ENCODE data around the gene SPRYD3. TPM values are rescaled to one million over a fixed set of nuclear protein-coding genes. Genes with fewer than 3 reads are reported as not detected.

The SPRYD3 gene
- total RNA-seq, 1 experiment from 2014 or later = 12.9 TPM

DNA sequence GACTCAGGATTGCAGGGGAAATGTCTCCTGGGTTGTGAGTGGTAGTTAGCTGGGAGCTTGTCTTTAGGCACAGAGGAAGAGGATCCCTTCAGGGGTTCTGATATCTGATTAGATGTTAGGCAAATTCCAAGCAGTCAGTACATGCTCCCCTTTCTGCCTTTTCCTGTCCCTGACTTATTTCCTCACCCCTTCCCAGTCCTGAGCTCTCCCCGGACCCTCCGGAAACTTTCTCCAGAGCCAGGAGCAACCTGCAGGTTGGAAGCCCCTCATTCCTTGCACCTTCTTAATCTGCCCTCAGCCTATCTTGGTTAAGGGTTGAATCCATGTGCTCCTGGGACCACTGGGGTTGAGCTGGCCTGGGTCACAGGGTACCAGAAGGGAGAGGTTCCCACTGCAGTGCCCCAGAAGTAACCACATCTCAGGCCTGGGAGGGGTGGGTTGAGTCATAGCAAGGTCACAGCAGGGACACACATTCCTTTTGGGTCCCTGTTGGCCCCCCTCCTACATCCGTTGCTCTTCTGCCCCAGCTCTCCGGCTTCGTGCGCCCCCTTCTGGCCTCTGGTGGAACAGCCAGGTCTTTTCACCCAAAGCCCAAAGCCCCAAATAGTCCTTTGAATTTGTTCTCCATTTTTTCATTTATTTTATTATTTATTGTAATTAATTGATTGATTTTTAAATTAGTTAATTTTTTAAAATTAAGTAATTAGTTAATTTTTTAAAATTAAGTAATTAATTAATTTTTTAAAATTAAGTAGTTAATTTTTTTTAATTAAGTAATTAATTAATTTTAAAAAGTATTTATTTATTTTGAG is 20.1 kb upstream of the SPRYD3 start:
- intact Hi-C loops (cut with micrococcal nuclease; ENCODE audit: unreplicated experiment) = loop anchor here (2.0 kb wide), 1 partner anchor 32 kb away; no protein-coding TSS in a partner anchor
- DNase-seq = peak; percentile 87
- TF ChIP-seq, protein P1, sequence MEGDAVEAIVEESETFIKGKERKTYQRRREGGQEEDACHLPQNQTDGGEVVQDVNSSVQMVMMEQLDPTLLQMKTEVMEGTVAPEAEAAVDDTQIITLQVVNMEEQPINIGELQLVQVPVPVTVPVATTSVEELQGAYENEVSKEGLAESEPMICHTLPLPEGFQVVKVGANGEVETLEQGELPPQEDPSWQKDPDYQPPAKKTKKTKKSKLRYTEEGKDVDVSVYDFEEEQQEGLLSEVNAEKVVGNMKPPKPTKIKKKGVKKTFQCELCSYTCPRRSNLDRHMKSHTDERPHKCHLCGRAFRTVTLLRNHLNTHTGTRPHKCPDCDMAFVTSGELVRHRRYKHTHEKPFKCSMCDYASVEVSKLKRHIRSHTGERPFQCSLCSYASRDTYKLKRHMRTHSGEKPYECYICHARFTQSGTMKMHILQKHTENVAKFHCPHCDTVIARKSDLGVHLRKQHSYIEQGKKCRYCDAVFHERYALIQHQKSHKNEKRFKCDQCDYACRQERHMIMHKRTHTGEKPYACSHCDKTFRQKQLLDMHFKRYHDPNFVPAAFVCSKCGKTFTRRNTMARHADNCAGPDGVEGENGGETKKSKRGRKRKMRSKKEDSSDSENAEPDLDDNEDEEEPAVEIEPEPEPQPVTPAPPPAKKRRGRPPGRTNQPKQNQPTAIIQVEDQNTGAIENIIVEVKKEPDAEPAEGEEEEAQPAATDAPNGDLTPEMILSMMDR (IDR thresholded peaks at IDR 0.05; ENCODE audit: unreplicated experiment) = peak; percentile 80
- H3K36me3 Mint-ChIP-seq (ENCODE audit: insufficient read depth, unreplicated experiment) = peaks cover 31% of the 10 kb centered on the region
- no peaks in the 10 kb centered on the region for H3K9me3 Mint-ChIP-seq (ENCODE audit: low read depth, unreplicated experiment)
- no peaks in the 10 kb centered on the region for H3K27me3 Mint-ChIP-seq (ENCODE audit: unreplicated experiment)
- peak overlapping the region; percentile 84 for H3K27ac Mint-ChIP-seq (ENCODE audit: unreplicated experiment)
- CTCF ChIA-PET = interaction anchor here (0.6 to 4.2 kb wide), 7 partner anchors 19 to 196 kb away, joined by 3 to 39 read pairs (median 3); partner anchors contain the start of genes PFDN5 and SPRYD3
- H3K4me1 Mint-ChIP-seq (ENCODE audit: low read depth, unreplicated experiment) = peaks cover 31% of the 10 kb centered on the region
- no TSS peak for BruUV-seq (replicated peaks)
- H3K4me3 Mint-ChIP-seq (ENCODE audit: low read depth, unreplicated experiment) = peak overlapping the region; percentile 81

GRCh38 chr12:53098354-53098981 is 19.3 kb upstream of the SPRYD3 start:
- Mint-ChIP-seq H3K9me3 (ENCODE audit: low read depth, unreplicated experiment) (no peaks in the 10 kb centered on the region), H3K4me3 (ENCODE audit: low read depth, unreplicated experiment) (peak overlapping the region; percentile 81), H3K27me3 (ENCODE audit: unreplicated experiment) (no peaks in the 10 kb centered on the region), H3K4me1 (ENCODE audit: low read depth, unreplicated experiment) (peaks cover 35% of the 10 kb centered on the region), H3K36me3 (ENCODE audit: insufficient read depth, unreplicated experiment) (peaks cover 31% of the 10 kb centered on the region), H3K27ac (ENCODE audit: unreplicated experiment) (peak overlapping the region; percentile 84)
- peak; percentile 18 for DNase-seq
- intact Hi-C loops (cut with micrococcal nuclease; ENCODE audit: unreplicated experiment) = loop anchor here (2.0 kb wide), 1 partner anchor 32 kb away; no protein-coding TSS in a partner anchor
- no TSS peak for BruUV-seq (replicated peaks)
- TF ChIP-seq, protein P1 (IDR thresholded peaks at IDR 0.05; ENCODE audit: unreplicated experiment) = no peak
- CTCF ChIA-PET = interaction anchor here (0.6 to 4.2 kb wide), 5 partner anchors 20 to 197 kb away, joined by 3 to 39 read pairs (median 3); partner anchors contain the start of genes PFDN5 and SPRYD3

DNA sequence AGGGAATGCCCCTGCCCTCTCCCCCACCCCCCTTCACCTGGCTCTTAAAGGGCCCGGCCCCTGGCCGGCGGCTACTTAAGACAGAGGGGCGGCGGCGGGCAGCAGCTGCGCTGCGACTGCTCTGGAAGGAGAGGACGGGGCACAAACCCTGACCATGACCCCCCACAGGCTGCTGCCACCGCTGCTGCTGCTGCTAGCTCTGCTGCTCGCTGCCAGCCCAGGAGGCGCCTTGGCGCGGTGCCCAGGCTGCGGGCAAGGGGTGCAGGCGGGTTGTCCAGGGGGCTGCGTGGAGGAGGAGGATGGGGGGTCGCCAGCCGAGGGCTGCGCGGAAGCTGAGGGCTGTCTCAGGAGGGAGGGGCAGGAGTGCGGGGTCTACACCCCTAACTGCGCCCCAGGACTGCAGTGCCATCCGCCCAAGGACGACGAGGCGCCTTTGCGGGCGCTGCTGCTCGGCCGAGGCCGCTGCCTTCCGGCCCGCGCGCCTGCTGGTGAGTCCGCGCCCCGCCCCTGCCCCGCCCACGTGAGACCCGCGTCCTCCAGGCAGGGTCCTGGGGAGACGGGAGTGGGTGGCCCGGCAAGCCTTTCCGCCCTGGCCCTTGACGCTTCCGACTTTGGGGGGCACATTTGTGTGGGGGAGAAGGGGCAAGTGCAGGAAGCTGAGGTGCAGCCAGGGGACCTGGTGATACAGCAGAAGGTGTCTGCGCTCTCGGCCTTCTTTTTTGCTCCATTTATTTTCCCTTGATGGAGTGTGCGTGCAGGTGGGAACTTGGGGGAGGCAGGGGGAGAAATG is 18.6 kb upstream of the SPRYD3 start, which contains the start of gene IGFBP6:
Gene IGFBP6 (plus strand): TSS at position 104 of the 790 bp plus-strand sequence. CDS start 51 bp downstream, at position 155.
- CTCF ChIA-PET = interaction anchor here (3.0 to 4.2 kb wide), 2 partner anchors 20 to 32 kb away, joined by 17 to 39 read pairs; partner anchors contain the start of gene SPRYD3
- Mint-ChIP-seq H3K9me3 (ENCODE audit: low read depth, unreplicated experiment) (no peaks in the 10 kb centered on the region), H3K27ac (ENCODE audit: unreplicated experiment) (peak within 1 kb of the TSS; percentile 84), H3K4me1 (ENCODE audit: low read depth, unreplicated experiment) (peaks cover 32% of the 10 kb centered on the region), H3K27me3 (ENCODE audit: unreplicated experiment) (no peaks in the 10 kb centered on the region), H3K4me3 (ENCODE audit: low read depth, unreplicated experiment) (peak within 1 kb of the TSS; percentile 81), H3K36me3 (ENCODE audit: insufficient read depth, unreplicated experiment) (peaks cover 31% of the 10 kb centered on the region)
- peak; percentile 56 for DNase-seq
- no TSS peak for BruUV-seq (replicated peaks)
- TF ChIP-seq, protein P1 (IDR thresholded peaks at IDR 0.05; ENCODE audit: unreplicated experiment) = no peak
- intact Hi-C loops (cut with micrococcal nuclease; ENCODE audit: unreplicated experiment) = loop anchor here (2.0 kb wide), 1 partner anchor 31 kb away; no protein-coding TSS in a partner anchor

- BruUV-seq (replicated peaks) = no TSS peak
- H3K4me1 Mint-ChIP-seq (ENCODE audit: low read depth, unreplicated experiment) = peaks cover 26% of the 10 kb centered on the region
- peak overlapping the region; percentile 8 for H3K27ac Mint-ChIP-seq (ENCODE audit: unreplicated experiment)
- H3K36me3 Mint-ChIP-seq (ENCODE audit: insufficient read depth, unreplicated experiment) = peaks cover 31% of the 10 kb centered on the region
- H3K4me3 Mint-ChIP-seq (ENCODE audit: low read depth, unreplicated experiment) = peak overlapping the region; percentile 81
- CTCF ChIA-PET = interaction anchor here (3.0 to 4.2 kb wide), 2 partner anchors 19 to 31 kb away, joined by 17 to 39 read pairs; partner anchors contain the start of gene SPRYD3
- H3K9me3 Mint-ChIP-seq (ENCODE audit: low read depth, unreplicated experiment) = no peaks in the 10 kb centered on the region
- TF ChIP-seq, protein P1 (IDR thresholded peaks at IDR 0.05; ENCODE audit: unreplicated experiment) = no peak
- H3K27me3 Mint-ChIP-seq (ENCODE audit: unreplicated experiment) = peaks cover 5% of the 10 kb centered on the region
- DNase-seq = no peak
- intact Hi-C loops (cut with micrococcal nuclease; ENCODE audit: unreplicated experiment) = no loop called here
Observed at GRCh38 chr12:53097207-53097563, 18.0 kb upstream of the SPRYD3 start.

All from Calu3 (cell line).